Stimulated activated CD4-positive, alpha-beta T cell treated with anti-CD3 and anti-CD28 coated beads, Interleukin-1b, Interleukin-23, amount 100 ng/mL, for 48 hours (primary cell): ENCODE data around the gene NANOGP8.
"Not testable (repeated sequence)": the region's sequence is repeated elsewhere in the genome, so short reads cannot be mapped to it uniquely, and the experiment has no call there.

Experiments
- DNase-seq: peaks from one replicate; pipeline ENCODE4 v3.0.0-alpha.2; 2020

NANOGP8 gene

GRCh38 chr15:35092311-35092710, 7.2 kb upstream of the NANOGP8 start:
- no peak for DNase-seq

- no peak for DNase-seq
These were observed 5.2 kb upstream of the NANOGP8 start for GRCh38 chr15:35090104-35090807.

GRCh38 chr15:35089551-35089950, 4.5 kb upstream of the NANOGP8 start:
- DNase-seq, result no peak

GRCh38 chr15:35088329-35088728, 3.2 kb upstream of the NANOGP8 start:
- DNase-seq, result no peak

GRCh38 chr15:35087759-35088158, 2.7 kb upstream of the NANOGP8 start:
- no peak for DNase-seq

GRCh38 chr15:35082371-35083348, 2.4 kb downstream of the NANOGP8 start:
- not testable (repeated sequence) for DNase-seq

GRCh38 chr15:35081626-35082365, 3.3 kb downstream of the NANOGP8 start:
- DNase-seq, result not testable (repeated sequence)

GRCh38 chr15:35080226-35080625, 4.9 kb downstream of the NANOGP8 start:
- DNase-seq, result no peak

- DNase-seq, result peak; percentile 24
These were observed 6.7 kb downstream of the NANOGP8 start for GRCh38 chr15:35078221-35078915.

- no peak for DNase-seq
These were observed 14.0 kb downstream of the NANOGP8 start for GRCh38 chr15:35071106-35071505.

- no peak for DNase-seq
These were observed 16.1 kb downstream of the NANOGP8 start for GRCh38 chr15:35068846-35069475.

- no peak for DNase-seq
These were observed 17.4 kb downstream of the NANOGP8 start for GRCh38 chr15:35067496-35068347.

- DNase-seq, result no peak
These were observed 19.0 kb downstream of the NANOGP8 start for GRCh38 chr15:35066094-35066493.

GRCh38 chr15:35064576-35065190, 20.4 kb downstream of the NANOGP8 start:
- no peak for DNase-seq

- no peak for DNase-seq
These were observed 22.4 kb downstream of the NANOGP8 start for GRCh38 chr15:35062738-35063099.

- DNase-seq, result no peak
These were observed 23.0 kb downstream of the NANOGP8 start for GRCh38 chr15:35061825-35062737.

GRCh38 chr15:35061161-35061824, 23.8 kb downstream of the NANOGP8 start:
- no peak for DNase-seq

- no peak for DNase-seq
These were observed 24.5 kb downstream of the NANOGP8 start for GRCh38 chr15:35060591-35060990.

- no peak for DNase-seq
These were observed 26.5 kb downstream of the NANOGP8 start for GRCh38 chr15:35058534-35059054.
